ENCODE measurements around the gene PSME4.

DNA sequence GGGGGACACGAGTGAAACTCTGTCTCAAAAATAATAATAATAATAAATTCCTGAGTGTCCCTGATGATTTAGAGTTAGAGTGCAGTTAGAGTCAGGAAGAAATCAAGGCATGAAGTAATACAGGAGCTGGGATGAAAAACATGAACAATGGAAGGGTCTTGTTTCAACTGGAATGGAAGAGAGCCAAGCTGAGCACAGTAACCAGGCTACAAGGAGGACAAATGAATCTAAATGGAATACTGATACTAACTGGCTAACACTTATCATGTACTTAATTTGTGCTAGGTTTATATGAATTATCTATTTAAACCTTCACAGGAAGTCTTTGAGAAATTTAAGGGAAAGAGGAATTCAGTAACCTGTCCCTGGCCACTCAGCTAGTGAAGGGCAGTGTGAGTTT lies 38.8 kb upstream of the PSME4 start:
- TF ChIP-seq, protein P1, sequence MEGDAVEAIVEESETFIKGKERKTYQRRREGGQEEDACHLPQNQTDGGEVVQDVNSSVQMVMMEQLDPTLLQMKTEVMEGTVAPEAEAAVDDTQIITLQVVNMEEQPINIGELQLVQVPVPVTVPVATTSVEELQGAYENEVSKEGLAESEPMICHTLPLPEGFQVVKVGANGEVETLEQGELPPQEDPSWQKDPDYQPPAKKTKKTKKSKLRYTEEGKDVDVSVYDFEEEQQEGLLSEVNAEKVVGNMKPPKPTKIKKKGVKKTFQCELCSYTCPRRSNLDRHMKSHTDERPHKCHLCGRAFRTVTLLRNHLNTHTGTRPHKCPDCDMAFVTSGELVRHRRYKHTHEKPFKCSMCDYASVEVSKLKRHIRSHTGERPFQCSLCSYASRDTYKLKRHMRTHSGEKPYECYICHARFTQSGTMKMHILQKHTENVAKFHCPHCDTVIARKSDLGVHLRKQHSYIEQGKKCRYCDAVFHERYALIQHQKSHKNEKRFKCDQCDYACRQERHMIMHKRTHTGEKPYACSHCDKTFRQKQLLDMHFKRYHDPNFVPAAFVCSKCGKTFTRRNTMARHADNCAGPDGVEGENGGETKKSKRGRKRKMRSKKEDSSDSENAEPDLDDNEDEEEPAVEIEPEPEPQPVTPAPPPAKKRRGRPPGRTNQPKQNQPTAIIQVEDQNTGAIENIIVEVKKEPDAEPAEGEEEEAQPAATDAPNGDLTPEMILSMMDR (IDR thresholded peaks at IDR 0.05; ENCODE audit: insufficient read depth, low read length): no peak
- TF ChIP-seq, protein P2, sequence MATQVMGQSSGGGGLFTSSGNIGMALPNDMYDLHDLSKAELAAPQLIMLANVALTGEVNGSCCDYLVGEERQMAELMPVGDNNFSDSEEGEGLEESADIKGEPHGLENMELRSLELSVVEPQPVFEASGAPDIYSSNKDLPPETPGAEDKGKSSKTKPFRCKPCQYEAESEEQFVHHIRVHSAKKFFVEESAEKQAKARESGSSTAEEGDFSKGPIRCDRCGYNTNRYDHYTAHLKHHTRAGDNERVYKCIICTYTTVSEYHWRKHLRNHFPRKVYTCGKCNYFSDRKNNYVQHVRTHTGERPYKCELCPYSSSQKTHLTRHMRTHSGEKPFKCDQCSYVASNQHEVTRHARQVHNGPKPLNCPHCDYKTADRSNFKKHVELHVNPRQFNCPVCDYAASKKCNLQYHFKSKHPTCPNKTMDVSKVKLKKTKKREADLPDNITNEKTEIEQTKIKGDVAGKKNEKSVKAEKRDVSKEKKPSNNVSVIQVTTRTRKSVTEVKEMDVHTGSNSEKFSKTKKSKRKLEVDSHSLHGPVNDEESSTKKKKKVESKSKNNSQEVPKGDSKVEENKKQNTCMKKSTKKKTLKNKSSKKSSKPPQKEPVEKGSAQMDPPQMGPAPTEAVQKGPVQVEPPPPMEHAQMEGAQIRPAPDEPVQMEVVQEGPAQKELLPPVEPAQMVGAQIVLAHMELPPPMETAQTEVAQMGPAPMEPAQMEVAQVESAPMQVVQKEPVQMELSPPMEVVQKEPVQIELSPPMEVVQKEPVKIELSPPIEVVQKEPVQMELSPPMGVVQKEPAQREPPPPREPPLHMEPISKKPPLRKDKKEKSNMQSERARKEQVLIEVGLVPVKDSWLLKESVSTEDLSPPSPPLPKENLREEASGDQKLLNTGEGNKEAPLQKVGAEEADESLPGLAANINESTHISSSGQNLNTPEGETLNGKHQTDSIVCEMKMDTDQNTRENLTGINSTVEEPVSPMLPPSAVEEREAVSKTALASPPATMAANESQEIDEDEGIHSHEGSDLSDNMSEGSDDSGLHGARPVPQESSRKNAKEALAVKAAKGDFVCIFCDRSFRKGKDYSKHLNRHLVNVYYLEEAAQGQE (IDR thresholded peaks at IDR 0.05; ENCODE audit: insufficient replicate concordance, low read depth): no peak
- no peak for TF ChIP-seq POLR2AphosphoS5 (IDR thresholded peaks at IDR 0.05; ENCODE audit: low read depth)
- no peak for TF ChIP-seq SPI1 (IDR thresholded peaks at IDR 0.05; ENCODE audit: borderline replicate concordance, low read depth)
